HG03457 (cell line): ENCODE measurements around the gene CES2.
"Not testable (repeated sequence)": the region's sequence is repeated elsewhere in the genome, so short reads cannot be mapped to it uniquely, and the experiment has no call there.

Experiments
- ATAC-seq: cut with Tn5 transposase; IDR thresholded peaks from one replicate; pipeline ENCODE4 v1.9.1; 2021; ENCODE audit warnings: moderate number of reproducible peaks; ENCODE audit not compliant: unreplicated experiment

CES2 gene

GRCh38 chr16:66976746-66977145 lies 41.4 kb downstream of the CES2 start:
- ATAC-seq, result no peak

GRCh38 chr16:66977341-66978113 lies 42.2 kb downstream of the CES2 start:
- ATAC-seq, result no peak

- ATAC-seq, result no peak
These were observed 43.8 kb downstream of the CES2 start for GRCh38 chr16:66979011-66979717.

GRCh38 chr16:66983033-66983432 lies 47.7 kb downstream of the CES2 start:
- no peak for ATAC-seq

- ATAC-seq, result no peak
These were observed 49.6 kb downstream of the CES2 start for GRCh38 chr16:66984892-66985311.

- no peak for ATAC-seq
These were observed 51.2 kb downstream of the CES2 start for GRCh38 chr16:66986559-66986958.

GRCh38 chr16:66988197-66988788 lies 53.0 kb downstream of the CES2 start, which contains the start of gene CES4A:
Gene CES4A (plus strand): TSS chr16:66988589. CDS start chr16:66988773, 184 bp downstream.
- no peak for ATAC-seq

GRCh38 chr16:66991545-66992077 lies 56.3 kb downstream of the CES2 start:
- no peak for ATAC-seq

GRCh38 chr16:66993558-66993957 lies 58.2 kb downstream of the CES2 start:
- not testable (repeated sequence) for ATAC-seq
